Transverse colon (tissue), 4 donors: ENCODE data around the gene NEO1.

Source experiments
- POLR2AphosphoS5 ChIP-seq, 3 donors: sonication (generic); formaldehyde crosslinking; IDR thresholded peaks; one replicate each; pipeline ENCODE4 v1.6.1; 2016; ENCODE audit warnings: antibody characterized with exemption in 3 of 3
- TF ChIP-seq, protein P1 (sequence below), 5 experiments: fragments of 200-600 bp in 3 of 5; fragments of 450-650 bp in 2 of 5; sonication (generic) in 3 of 5; IDR thresholded peaks; 1 replicate in 2 of 5; 2 replicates in 3 of 5; pipeline ENCODE4 v1.5.1; 2016 to 2017; ENCODE audit warnings: antibody characterized with exemption in 5 of 5, inconsistent platforms in 3 of 5, mild to moderate bottlenecking in 2 of 5, moderate library complexity in 1 of 5

GRCh38 chr15:73028031-73028430, 24.2 kb upstream of the NEO1 start:
- TF ChIP-seq, protein P1, sequence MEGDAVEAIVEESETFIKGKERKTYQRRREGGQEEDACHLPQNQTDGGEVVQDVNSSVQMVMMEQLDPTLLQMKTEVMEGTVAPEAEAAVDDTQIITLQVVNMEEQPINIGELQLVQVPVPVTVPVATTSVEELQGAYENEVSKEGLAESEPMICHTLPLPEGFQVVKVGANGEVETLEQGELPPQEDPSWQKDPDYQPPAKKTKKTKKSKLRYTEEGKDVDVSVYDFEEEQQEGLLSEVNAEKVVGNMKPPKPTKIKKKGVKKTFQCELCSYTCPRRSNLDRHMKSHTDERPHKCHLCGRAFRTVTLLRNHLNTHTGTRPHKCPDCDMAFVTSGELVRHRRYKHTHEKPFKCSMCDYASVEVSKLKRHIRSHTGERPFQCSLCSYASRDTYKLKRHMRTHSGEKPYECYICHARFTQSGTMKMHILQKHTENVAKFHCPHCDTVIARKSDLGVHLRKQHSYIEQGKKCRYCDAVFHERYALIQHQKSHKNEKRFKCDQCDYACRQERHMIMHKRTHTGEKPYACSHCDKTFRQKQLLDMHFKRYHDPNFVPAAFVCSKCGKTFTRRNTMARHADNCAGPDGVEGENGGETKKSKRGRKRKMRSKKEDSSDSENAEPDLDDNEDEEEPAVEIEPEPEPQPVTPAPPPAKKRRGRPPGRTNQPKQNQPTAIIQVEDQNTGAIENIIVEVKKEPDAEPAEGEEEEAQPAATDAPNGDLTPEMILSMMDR (IDR thresholded peaks at IDR 0.05) = no peak
- TF ChIP-seq POLR2AphosphoS5 (IDR thresholded peaks at IDR 0.05) = no peak
